HG03097 (cell line): ENCODE data around the gene RAMAC.
"Not testable (repeated sequence)": the region's sequence is repeated elsewhere in the genome, so short reads cannot be mapped to it uniquely, and the experiment has no call there.

Source experiments
- ATAC-seq: cut with Tn5 transposase; IDR thresholded peaks from one replicate; pipeline ENCODE4 v1.9.1; 2021; ENCODE audit not compliant: unreplicated experiment, low FRiP score

RAMAC gene

DNA sequence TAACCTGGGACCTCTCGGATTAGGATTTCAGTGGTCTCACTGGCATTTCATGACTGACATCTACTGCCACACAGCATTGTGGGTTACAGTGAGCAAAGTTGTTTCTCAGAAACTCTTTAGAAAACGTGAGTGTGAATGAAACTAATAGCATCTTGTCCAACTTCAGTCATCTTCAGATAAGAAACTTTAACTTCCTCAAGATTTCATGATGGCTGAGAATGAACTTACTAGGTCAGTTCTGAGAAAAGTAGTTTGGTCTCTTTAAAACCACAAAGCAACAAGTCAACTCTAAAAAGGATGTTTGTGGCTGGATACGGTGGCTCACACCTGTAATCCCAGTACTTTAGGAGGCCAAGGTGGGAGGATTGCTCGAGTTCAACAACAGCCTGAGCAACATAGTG lies 19.3 kb upstream of the RAMAC start:
- ATAC-seq = peak; percentile 86

- ATAC-seq = no peak
Observed at GRCh38 chr15:82968066-82968465, 17.9 kb upstream of the RAMAC start.

DNA sequence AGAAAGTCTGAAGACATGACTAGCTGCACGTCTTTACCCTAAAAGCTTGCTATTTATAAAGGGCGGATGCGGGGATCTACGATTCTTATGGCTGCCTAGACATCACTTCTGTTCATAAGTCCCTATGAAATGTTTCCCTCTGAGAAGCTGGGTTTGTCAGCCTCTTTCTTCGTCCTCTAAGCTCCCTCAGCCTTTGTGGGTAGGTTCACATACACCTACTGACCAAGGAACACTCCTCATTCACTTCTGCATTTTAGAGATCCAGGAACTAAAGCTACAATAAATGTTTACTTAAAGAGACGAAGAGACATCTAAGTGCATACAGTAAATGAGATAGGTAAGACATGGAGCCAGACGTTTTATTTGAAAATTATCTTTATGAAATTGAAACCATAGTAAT lies 16.7 kb upstream of the RAMAC start:
- ATAC-seq = no peak

- no peak for ATAC-seq
Observed at GRCh38 chr15:82970078-82970686, 15.8 kb upstream of the RAMAC start.

GRCh38 chr15:82970696-82971095 lies 15.3 kb upstream of the RAMAC start:
- no peak for ATAC-seq

DNA sequence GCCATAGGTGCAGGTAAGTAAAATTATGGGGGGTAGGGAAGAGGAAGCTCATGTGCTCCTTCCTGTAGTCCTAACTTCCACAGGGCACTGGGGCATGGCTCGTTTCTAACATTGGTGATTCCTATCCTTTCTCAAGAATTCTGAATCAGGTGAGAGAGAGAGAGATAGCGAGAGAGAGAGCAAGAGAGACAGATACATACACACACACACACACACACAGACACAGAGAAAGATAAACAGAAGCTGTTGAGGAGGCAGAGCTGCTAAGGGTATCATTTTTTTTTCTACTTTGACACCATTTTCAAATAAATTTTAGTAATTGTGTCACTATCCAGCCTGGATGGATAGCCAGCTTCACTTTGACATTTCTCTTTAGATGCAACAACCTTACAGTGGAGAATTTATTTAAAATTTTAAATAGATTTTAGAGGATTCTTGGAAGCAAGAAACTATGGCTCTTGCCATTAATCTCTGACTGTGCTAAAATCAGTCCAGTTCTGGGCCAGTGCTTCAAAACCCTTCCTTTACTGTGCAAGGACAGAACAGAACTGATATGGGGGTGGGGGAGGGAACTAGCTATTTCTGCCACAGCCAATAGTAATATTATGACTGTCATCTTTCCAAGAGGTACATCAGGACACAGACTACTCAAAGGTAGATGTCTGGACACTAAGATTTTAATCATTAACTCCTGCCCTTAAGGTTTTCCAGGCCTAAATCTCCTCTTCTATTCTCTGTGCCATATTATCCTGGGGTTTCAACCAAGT lies 14.6 kb upstream of the RAMAC start:
- no peak for ATAC-seq

DNA sequence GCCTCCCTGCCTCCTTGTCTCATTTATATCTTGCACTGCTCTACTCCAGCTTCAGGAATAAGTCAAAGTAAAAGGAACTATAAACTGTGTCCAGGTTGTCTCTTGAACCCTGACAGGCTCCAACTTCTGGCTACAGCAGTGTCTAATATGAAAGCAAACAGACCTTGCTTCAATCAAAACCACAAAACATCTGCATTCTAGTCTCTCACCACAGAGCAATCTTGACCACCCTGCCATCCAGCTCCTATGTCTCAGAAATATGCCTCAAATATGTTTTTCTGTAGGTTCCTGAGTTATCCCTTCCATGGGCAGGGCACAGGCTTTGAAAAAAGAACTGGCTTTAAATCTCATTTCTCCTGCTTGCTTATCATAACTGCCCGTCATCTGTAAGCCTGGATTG lies 13.0 kb upstream of the RAMAC start:
- no peak for ATAC-seq

DNA sequence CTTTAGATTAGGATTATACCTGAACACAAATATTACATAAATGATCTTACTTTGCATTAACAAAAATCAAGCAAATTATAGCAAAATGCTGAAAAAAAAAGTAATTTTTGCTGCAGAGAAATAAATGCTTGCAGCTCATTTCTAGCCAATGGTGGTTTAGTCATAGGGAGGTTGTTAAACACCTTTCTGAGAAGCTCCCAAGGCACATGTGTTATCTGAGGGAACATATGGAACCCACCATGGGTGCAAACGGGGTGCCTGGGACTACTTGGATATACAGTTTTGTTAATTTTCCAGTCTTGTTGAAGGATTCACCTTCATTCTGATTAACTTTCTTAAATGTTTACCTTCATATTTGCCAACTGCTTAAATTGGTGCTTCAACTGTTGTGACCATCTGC lies 8.9 kb upstream of the RAMAC start:
- ATAC-seq = no peak

- no peak for ATAC-seq
Observed at GRCh38 chr15:82978438-82978837, 7.6 kb upstream of the RAMAC start.

GRCh38 chr15:82979726-82980125 lies 6.3 kb upstream of the RAMAC start:
- no peak for ATAC-seq

- no peak for ATAC-seq
Observed at GRCh38 chr15:82980981-82981380, 5.0 kb upstream of the RAMAC start.

DNA sequence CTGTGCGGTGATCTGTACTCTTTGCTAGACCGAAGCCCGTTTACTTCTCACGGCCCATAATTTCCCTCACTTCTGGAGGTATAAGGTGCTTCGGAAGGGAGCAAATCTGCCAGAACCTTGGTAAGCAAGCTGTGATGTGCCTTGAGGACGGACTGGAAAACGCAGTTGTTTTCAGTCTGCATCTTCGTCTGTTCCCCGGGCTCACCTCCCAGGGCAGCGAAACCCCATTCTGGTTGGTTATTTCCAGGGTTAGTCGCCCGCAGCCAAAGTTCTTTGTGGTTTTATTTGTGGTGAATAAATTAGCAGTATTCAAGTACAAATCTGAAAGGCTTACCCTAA lies 401 bp downstream of the RAMAC start:
- ATAC-seq = peak; percentile 13

GRCh38 chr15:82992436-82992998 lies 6.5 kb downstream of the RAMAC start:
- no peak for ATAC-seq

- ATAC-seq = no peak
Observed at GRCh38 chr15:82993144-82993543, 7.1 kb downstream of the RAMAC start.

GRCh38 chr15:82995076-82995475 lies 9.1 kb downstream of the RAMAC start:
- no peak for ATAC-seq

GRCh38 chr15:82995938-82996337 lies 9.9 kb downstream of the RAMAC start:
- no peak for ATAC-seq

- ATAC-seq = no peak
Observed at GRCh38 chr15:82999426-82999825, 13.4 kb downstream of the RAMAC start.

DNA sequence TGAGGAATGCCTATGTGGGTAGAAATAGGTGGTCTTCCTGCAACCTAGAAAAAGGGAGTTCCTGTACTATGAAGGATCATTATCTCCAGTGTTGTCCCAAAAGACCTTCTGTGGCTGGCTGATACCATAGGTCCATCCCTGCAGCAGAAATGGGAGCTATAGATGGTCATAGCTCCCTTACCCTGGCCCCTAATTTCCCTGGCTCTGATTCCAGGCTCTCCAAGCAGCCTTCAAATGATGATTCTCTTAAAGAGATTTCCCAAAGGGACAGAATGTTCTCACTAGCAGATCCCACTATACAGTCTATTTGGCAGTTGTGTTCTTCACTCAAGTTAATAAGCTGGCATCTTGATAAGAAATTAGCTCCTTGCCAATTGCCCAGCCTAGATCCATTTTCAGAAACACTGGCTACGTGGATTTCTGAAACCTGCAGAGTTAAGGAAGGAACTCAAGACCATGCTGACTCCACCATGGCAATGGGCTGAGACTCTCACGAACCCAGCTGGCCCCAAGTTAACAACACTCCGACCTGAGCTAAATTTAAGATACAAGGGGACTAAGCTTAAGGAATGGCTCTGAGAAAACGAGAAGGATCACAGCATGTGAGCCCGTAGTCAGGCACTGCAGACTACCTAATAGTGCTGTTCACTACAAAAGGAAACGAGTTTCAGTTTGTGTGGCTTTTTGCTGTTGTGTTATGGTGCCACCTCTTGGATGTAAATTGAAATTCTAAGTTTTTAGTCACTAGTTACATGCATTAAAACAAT lies 14.1 kb downstream of the RAMAC start:
- ATAC-seq = no peak

GRCh38 chr15:83000672-83001031 lies 14.6 kb downstream of the RAMAC start:
- not testable (repeated sequence) for ATAC-seq

GRCh38 chr15:83010709-83011270 lies 24.8 kb downstream of the RAMAC start:
- ATAC-seq = peak; percentile 54
